HG03139 (cell line): Measurements from ENCODE around the gene RHEX.
A peak's percentile ranks its signal among the peaks of the same experiment; 100 is the strongest.
"Not testable (repeated sequence)": the region's sequence is repeated elsewhere in the genome, so short reads cannot be mapped to it uniquely, and the experiment has no call there.

Experiments used
- ATAC-seq: cut with Tn5 transposase; IDR thresholded peaks from one replicate; pipeline ENCODE4 v1.9.1; 2021; ENCODE audit not compliant: unreplicated experiment

RHEX gene

GRCh38 chr1:206058289-206058926 is 5.4 kb downstream of the RHEX start:
- not testable (repeated sequence) for ATAC-seq

DNA sequence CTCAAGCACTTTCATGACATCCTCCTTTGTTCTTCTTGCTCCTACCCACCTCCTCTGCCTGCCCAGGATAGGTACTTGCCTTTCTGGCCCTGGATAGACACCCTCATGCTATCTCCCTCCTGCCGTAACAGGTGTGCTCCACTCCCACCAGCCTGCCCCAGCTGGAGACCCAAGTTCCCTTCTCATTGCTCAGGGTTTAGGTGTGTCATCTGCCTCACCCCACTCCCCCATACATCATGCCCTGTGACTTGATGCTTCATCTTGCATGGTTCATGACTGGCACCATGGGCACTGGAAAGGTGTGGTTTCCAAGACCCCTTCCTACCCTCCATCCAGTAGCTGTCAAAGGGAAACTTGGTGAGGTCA is 5.9 kb downstream of the RHEX start:
- no peak for ATAC-seq

- ATAC-seq: no peak
Measured at GRCh38 chr1:206059355-206059915, 6.5 kb downstream of the RHEX start.

GRCh38 chr1:206060844-206061243 is 7.9 kb downstream of the RHEX start:
- ATAC-seq: no peak

DNA sequence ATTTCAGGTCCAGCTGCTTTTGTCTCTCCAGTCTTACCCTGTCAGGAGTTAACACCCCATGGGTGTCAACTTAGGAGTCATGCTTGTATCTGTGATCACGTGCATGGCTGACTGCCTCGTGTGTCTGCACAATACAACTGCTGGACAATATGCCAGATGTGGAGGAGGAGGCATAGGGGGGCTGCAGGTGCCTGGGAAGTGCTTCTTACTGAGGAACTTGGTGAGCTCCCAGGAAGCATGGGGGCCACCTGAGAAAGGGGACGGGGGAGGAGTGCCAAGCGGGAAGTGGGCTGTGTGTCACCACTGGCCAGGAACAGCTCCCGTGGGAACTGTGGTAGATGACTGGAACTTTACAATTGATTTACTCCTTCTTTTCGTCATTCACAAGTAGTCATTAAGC is 9.5 kb downstream of the RHEX start:
- no peak for ATAC-seq

GRCh38 chr1:206064001-206064400 is 11.0 kb downstream of the RHEX start:
- ATAC-seq: not testable (repeated sequence)

DNA sequence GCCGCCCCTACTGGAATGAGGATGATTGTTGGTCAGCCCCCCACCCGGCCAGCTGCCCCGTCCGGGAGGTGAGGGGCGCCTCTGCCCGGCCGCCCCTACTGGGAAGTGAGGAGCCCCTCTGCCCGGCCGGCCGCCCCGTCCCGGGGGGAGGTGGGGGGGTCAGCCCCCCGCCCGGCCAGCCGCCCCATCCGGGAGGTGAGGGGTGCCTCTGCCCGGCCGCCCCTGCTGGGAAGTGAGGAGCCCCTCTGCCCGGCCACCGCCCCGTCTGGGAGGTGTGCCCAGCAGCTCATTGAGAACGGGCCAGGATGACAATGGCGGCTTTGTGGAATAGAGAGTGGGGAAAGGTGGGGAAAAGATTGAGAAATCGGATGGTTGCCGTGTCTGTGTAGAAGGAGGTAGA is 11.5 kb downstream of the RHEX start:
- not testable (repeated sequence) for ATAC-seq

DNA sequence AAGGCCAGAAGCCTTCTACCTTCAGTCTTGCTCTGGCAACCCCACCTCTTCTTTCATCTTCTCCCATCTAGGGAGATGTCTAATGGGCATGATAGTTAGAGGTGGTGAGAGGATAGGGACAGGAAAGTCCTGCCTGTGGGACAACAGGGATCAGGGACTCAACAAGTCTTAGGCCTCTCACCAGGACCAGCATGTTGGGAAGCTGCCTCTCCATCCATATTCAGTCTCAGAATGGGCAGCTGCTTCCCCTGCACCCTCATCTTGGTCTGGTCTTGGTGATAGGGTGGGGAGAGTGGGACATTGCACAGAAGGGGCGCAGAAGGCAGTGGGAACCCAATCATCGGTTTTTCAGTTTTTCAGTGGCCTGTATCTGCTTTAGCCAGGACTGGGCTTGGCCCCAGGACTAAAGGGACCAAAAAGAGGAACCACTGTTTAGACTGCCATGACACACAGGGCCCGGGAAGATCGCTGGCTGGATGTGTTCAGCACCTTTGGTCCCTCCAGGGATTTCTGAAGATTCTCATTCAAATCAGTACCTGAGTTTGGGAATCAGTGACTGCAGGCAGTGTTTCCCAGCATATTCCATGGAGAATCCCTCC is 12.7 kb downstream of the RHEX start:
- ATAC-seq: no peak

GRCh38 chr1:206066479-206067171 is 13.7 kb downstream of the RHEX start:
- peak; percentile 85 for ATAC-seq

DNA sequence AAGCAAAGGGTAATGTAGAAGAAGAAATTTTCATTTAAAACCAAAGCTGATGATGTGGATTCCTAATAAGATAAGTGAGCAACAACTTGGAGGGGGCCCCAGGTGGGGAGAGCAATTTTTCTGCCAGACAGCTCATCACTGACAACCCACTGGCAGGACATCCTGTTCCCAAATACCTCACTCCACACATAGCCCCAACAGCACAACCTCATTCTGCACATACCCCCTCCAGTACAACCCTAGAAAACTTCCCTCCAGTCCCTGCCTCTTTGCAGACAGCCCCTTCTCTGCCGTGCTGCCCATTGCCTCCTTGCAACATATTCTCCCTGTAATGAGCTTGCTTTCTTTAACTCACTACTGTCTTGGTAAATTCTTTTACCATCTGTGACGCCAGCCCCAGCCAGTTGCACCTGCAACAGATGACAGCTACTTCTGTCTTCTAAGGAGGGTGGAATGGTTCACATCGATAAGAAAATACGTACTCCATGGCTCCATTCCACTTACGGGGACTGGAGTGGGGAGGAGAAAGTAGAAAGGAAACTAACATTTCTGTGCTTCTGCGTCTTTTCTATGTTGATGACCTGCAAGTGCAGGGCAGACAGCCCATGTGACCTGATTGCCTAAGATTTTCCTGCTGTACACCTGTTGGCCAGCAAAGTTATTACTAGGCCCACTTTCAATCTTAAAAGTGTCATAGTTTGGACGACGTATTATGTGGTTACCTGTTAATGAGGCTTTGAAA is 14.7 kb downstream of the RHEX start:
- ATAC-seq: no peak

DNA sequence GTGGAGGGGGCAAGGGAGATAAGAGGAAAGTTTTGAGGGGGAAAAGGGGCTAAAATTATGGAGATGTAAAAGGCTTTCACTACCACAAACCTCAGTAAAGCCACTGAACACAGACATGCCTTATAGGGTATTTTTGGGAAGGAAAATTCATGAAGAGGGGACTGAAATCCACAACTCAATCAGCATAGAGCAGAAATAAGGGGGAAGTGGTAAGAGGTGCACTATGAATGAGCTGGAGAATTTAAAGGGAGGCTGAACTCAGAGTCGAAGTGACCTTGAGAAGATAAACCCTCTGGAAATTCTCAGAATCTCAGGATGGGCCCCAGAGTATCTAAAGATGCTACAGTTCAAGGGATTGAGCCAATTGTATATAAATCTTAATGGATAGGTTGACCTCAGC is 15.3 kb downstream of the RHEX start:
- ATAC-seq: no peak

DNA sequence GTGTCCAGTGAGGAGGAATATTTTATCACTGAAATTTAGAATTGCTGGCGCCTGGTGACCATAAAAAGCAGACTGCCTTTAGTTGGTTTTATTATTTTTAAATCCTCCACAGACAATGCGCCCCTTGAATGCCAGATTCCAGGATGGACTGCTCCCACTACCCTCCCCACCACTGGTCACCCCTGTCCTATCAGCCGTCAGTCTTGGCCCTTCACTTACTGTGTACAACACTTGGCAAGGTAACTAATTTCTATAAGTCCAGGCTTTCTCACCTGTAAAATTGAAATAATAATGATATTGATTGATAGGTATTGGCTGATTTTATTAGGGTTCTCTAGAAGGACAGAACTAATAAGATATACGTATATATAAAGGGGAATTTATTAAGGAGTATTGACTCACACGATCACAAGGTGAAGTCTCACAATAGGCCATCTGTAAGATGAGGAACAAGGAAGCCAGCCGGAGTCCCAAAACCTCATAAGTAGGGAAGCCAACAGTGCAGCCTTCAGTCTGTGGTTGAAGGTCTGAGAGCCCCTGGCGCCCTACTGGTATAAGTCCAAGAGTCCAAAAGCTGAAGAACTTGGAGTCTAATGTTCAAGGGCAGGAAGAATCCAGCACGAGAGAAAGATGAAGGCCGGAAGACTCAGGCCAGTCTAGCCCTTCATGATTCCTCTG is 17.8 kb downstream of the RHEX start:
- ATAC-seq: no peak

- no peak for ATAC-seq
Measured at GRCh38 chr1:206074839-206075238, 21.9 kb downstream of the RHEX start.

GRCh38 chr1:206075786-206076755 is 23.1 kb downstream of the RHEX start:
- ATAC-seq: no peak

- no peak for ATAC-seq
Measured at GRCh38 chr1:206079135-206079534, 26.2 kb downstream of the RHEX start.

DNA sequence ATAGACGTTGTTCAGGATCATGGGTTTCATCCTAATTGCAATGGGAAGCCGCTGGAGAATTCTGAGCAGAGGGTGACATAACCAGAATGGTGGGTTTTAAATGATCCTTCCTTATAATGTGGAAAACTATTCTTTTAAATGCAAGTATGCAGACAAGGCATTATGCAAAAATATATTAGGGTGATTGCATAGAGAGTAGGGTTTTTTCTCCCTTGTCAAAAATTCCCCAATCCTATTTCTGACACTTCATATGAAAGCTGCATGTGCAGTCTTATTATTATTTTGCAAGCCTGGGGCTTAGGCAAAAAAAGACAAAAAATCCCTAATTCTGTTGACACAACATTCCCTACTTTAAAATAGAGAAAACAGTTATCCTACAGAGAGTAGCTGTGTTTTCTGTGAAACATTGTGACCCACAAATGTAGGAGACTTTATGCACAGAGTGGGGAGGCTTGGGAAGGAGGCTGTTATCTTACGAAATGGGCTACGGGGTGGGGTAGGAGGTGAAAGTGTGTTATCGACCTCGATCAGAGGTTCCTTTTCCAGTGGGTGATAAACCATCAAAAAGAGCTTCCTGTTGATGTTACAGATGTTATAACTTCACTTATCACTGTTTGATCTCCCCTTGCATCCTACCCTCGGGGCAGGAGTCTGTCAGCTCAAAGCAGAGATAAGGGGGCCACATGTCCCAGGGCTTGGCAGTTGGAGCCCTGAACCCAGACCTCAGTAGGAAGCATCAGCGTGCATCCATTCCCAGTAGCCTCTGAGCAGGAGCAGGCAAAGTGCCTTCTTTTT is 27.2 kb downstream of the RHEX start:
- no peak for ATAC-seq

DNA sequence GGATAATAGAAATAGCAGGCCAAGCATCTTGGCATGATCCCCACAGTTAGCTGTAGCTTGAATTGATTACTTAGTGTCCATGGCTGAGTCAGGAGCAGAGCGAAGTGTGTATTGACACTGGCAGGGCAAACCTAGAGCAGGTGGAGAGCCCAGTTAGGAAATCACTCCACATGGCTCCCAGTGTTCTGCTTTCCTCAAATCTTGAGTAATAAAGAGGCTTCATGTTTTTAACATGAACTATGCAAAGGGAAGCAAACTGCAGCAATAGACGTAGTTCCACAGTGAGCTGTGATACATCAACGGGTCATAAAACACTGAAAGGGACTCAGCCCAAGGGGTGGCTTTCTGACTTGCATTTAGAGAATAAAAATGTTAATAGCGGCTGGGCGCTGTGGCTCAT is 28.9 kb downstream of the RHEX start:
- ATAC-seq: no peak

DNA sequence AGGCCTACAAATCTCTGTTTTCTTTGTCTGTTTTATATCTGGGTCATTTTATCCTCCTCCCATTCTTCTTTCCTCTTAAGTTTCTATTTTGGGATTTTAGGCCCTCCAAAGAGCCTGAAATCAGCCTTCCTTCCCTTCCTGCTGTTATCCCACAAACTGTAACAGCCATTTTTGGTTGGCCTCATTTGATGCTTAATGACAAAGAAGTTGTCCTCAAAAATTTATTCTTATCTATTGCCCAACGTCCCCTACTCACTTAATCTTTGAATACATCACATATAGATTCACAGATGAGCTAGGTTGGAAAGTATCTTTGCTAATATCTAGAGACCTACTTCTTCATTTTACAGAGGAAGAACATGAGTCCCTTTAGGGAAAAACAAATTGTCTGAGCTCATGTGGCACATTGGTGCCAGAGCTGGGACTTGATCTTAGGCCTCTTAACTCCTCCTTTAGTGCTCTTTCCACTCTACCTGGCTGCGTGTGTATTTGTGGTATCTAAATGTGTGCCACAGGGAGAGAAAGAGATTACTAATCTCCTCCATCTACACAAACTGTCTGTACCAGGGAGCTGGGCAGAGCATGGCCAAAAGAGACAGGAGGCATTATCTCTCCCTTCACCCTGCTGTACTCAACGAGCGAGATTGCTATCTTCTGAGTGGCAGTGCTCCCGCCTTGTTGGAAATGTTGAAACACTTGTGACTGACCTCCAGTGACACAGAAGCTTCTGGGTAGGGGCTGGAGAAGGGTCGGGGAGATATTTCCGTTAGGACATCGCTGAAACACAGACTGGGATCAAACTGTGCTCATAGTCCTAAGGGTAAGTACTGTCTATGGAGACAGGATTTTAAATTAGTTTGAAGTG is 30.1 kb downstream of the RHEX start:
- ATAC-seq: no peak
